Activated naive CD4-positive, alpha-beta T cell treated with anti-CD3 and anti-CD28 coated beads for 36 hours (primary cell): ENCODE results near the gene KIFBP. TPM values are rescaled to one million over a fixed set of nuclear protein-coding genes. Genes with fewer than 3 reads are reported as not detected.
A peak's percentile ranks its signal among the peaks of the same experiment; 100 is the strongest.

ENCODE experiments used
- CTCF ChIA-PET: fragments of 350-600 bp; sonication (Branson Sonifier 250); formaldehyde crosslinking; loops from one replicate; lab custom pipeline; 2021; ENCODE audit warnings: antibody characterized with exemption; lab: Charles Lee
- DNase-seq: peaks from one replicate; pipeline ENCODE4 v3.0.0-alpha.2; 2020
- H3K27ac Mint-ChIP-seq: one replicate; pipeline ENCODE4 v1.8.0; 2021; ENCODE audit warnings: mild to moderate bottlenecking, mixed read lengths
- H3K27me3 Mint-ChIP-seq: one replicate; pipeline ENCODE4 v1.8.0; 2021; ENCODE audit warnings: low read depth, mixed read lengths
- H3K36me3 Mint-ChIP-seq: one replicate; pipeline ENCODE4 v1.8.0; 2021; ENCODE audit warnings: low read depth, mixed read lengths
- H3K4me1 Mint-ChIP-seq: one replicate; pipeline ENCODE4 v1.8.0; 2021; ENCODE audit warnings: low read depth, mixed read lengths
- H3K4me3 Mint-ChIP-seq: one replicate; pipeline ENCODE4 v1.8.0; 2021; ENCODE audit warnings: mild to moderate bottlenecking, moderate library complexity, mixed read lengths
- H3K9me3 Mint-ChIP-seq: one replicate; pipeline ENCODE4 v1.8.0; 2021; ENCODE audit warnings: mixed read lengths
- intact Hi-C: fragments of 100-400 bp; cut with micrococcal nuclease; formaldehyde crosslinking; loops from one replicate; pipeline ENCODE4 v1.15.1; 2023
- total RNA-seq, 2 experiments: library from RNA; stranded (reverse); gene quantifications; one replicate each; pipeline ENCODE4 v1.2.3, GENCODE V29; 2021

The KIFBP gene
- total RNA-seq, 2 experiments from 2014 or later: 10.1 to 10.6 TPM

GRCh38 chr10:69042838-69043237 lies 54.2 kb downstream of the KIFBP start:
- Mint-ChIP-seq H3K9me3 (no peaks in the 10 kb centered on the region), H3K27ac (no peak overlapping the region), H3K27me3 (no peaks in the 10 kb centered on the region), H3K4me3 (no peak overlapping the region), H3K36me3 (no peaks in the 10 kb centered on the region), H3K4me1 (peaks cover 27% of the 10 kb centered on the region)
- intact Hi-C loops: no loop called here
- DNase-seq: no peak
- CTCF ChIA-PET: interaction anchor here (0.9 to 2.6 kb wide), 2 partner anchors 37 to 44 kb away, joined by 3 to 11 read pairs; no protein-coding TSS in a partner anchor

GRCh38 chr10:69043931-69044531 lies 55.4 kb downstream of the KIFBP start:
- Mint-ChIP-seq H3K27me3 (no peaks in the 10 kb centered on the region), H3K36me3 (no peaks in the 10 kb centered on the region), H3K4me1 (peaks cover 29% of the 10 kb centered on the region), H3K4me3 (no peak overlapping the region), H3K27ac (peak overlapping the region; percentile 87), H3K9me3 (no peaks in the 10 kb centered on the region)
- DNase-seq: peak; percentile 48
- CTCF ChIA-PET: interaction anchor here (0.9 to 2.6 kb wide), 7 partner anchors 10 to 47 kb away, joined by 3 to 11 read pairs (median 5); partner anchors contain the start of gene SRGN
- intact Hi-C loops: loop anchor here (2.0 kb wide), 2 partner anchors 39 to 79 kb away; no protein-coding TSS in a partner anchor

- Mint-ChIP-seq H3K27ac (peak overlapping the region; percentile 87), H3K4me1 (peaks cover 29% of the 10 kb centered on the region), H3K4me3 (no peak overlapping the region), H3K27me3 (no peaks in the 10 kb centered on the region), H3K36me3 (no peaks in the 10 kb centered on the region), H3K9me3 (no peaks in the 10 kb centered on the region)
- no peak for DNase-seq
- CTCF ChIA-PET: interaction anchor here (0.7 to 2.6 kb wide), 8 partner anchors 10 to 49 kb away, joined by 3 to 11 read pairs (median 6); partner anchors contain the start of gene SRGN
- intact Hi-C loops: loop anchor here (2.0 kb wide), 2 partner anchors 40 to 78 kb away; no protein-coding TSS in a partner anchor
These were observed 55.9 kb downstream of the KIFBP start for GRCh38 chr10:69044546-69044945.

- CTCF ChIA-PET: interaction anchor here (0.5 to 2.6 kb wide), 8 partner anchors 9 to 48 kb away, joined by 3 to 11 read pairs (median 4); partner anchors contain the start of gene SRGN
- H3K36me3 Mint-ChIP-seq: no peaks in the 10 kb centered on the region
- no peaks in the 10 kb centered on the region for H3K27me3 Mint-ChIP-seq
- H3K27ac Mint-ChIP-seq: peak overlapping the region; percentile 87
- intact Hi-C loops: loop anchor here (1.0 to 5.0 kb wide), 6 partner anchors 10 to 177 kb away; partner anchors contain the start of gene HKDC1
- no peak overlapping the region for H3K4me3 Mint-ChIP-seq
- H3K9me3 Mint-ChIP-seq: no peaks in the 10 kb centered on the region
- H3K4me1 Mint-ChIP-seq: peaks cover 29% of the 10 kb centered on the region
- peak; percentile 60 for DNase-seq
These were observed 57.1 kb downstream of the KIFBP start for GRCh38 chr10:69045441-69046300.

- H3K36me3 Mint-ChIP-seq: no peaks in the 10 kb centered on the region
- peaks cover 35% of the 10 kb centered on the region for H3K4me1 Mint-ChIP-seq
- CTCF ChIA-PET: interaction anchor here (0.6 to 1.5 kb wide), 4 partner anchors 8 to 42 kb away, joined by 4 to 5 read pairs (median 4); no protein-coding TSS in a partner anchor
- no peak overlapping the region for H3K4me3 Mint-ChIP-seq
- H3K27me3 Mint-ChIP-seq: no peaks in the 10 kb centered on the region
- intact Hi-C loops: loop anchor here (5.0 kb wide), 1 partner anchor 175 kb away; the partner anchor contains the start of gene HKDC1
- H3K27ac Mint-ChIP-seq: no peak overlapping the region
- DNase-seq: no peak
- no peaks in the 10 kb centered on the region for H3K9me3 Mint-ChIP-seq
These were observed 58.7 kb downstream of the KIFBP start for GRCh38 chr10:69047111-69047832.

GRCh38 chr10:69048103-69048502 lies 59.5 kb downstream of the KIFBP start:
- no peak overlapping the region for H3K4me3 Mint-ChIP-seq
- H3K9me3 Mint-ChIP-seq: no peaks in the 10 kb centered on the region

GRCh38 chr10:69049566-69049961 lies 61.0 kb downstream of the KIFBP start:
- H3K36me3 Mint-ChIP-seq: no peaks in the 10 kb centered on the region
- CTCF ChIA-PET: interaction anchor here (0.9 to 1.8 kb wide), 3 partner anchors 16 to 44 kb away, joined by 3 to 5 read pairs (median 5); no protein-coding TSS in a partner anchor
- H3K4me1 Mint-ChIP-seq: peaks cover 29% of the 10 kb centered on the region
- H3K4me3 Mint-ChIP-seq: no peak overlapping the region
- H3K27me3 Mint-ChIP-seq: no peaks in the 10 kb centered on the region
- DNase-seq: no peak
- H3K9me3 Mint-ChIP-seq: no peaks in the 10 kb centered on the region
- no peak overlapping the region for H3K27ac Mint-ChIP-seq
- intact Hi-C loops: loop anchor here (5.0 kb wide), 1 partner anchor 173 kb away; the partner anchor contains the start of gene HKDC1

More at GRCh38 chr10:69048103-69048502, 59.5 kb downstream of the KIFBP start:
- H3K36me3 Mint-ChIP-seq: no peaks in the 10 kb centered on the region
- no peak overlapping the region for H3K27ac Mint-ChIP-seq
- CTCF ChIA-PET: interaction anchor here (1.3 to 1.8 kb wide), 2 partner anchors 17 to 44 kb away, joined by 5 read pairs; no protein-coding TSS in a partner anchor
- DNase-seq: peak; percentile 52
- H3K27me3 Mint-ChIP-seq: no peaks in the 10 kb centered on the region
- peaks cover 35% of the 10 kb centered on the region for H3K4me1 Mint-ChIP-seq
- intact Hi-C loops: loop anchor here (5.0 kb wide), 1 partner anchor 174 kb away; the partner anchor contains the start of gene HKDC1

- intact Hi-C loops: no loop called here
- no peaks in the 10 kb centered on the region for H3K36me3 Mint-ChIP-seq
- peaks cover 29% of the 10 kb centered on the region for H3K4me1 Mint-ChIP-seq
- DNase-seq: peak; percentile 70
- H3K4me3 Mint-ChIP-seq: no peak overlapping the region
- no peaks in the 10 kb centered on the region for H3K9me3 Mint-ChIP-seq
- H3K27ac Mint-ChIP-seq: no peak overlapping the region
- H3K27me3 Mint-ChIP-seq: no peaks in the 10 kb centered on the region
- CTCF ChIA-PET: interaction anchor here (0.6 to 1.4 kb wide), 3 partner anchors 13 to 98 kb away, joined by 3 to 4 read pairs (median 3); no protein-coding TSS in a partner anchor
These were observed 62.7 kb downstream of the KIFBP start for GRCh38 chr10:69051303-69051702.

GRCh38 chr10:69051710-69052487 lies 63.3 kb downstream of the KIFBP start:
- no peak for DNase-seq
- Mint-ChIP-seq H3K4me3 (no peak overlapping the region), H3K9me3 (no peaks in the 10 kb centered on the region)

GRCh38 chr10:69052736-69053135 lies 64.1 kb downstream of the KIFBP start:
- CTCF ChIA-PET: interaction anchor here (1.4 kb wide), 1 partner anchor 39 kb away, joined by 3 read pairs; no protein-coding TSS in a partner anchor
- H3K4me1 Mint-ChIP-seq: peaks cover 41% of the 10 kb centered on the region
- H3K27me3 Mint-ChIP-seq: no peaks in the 10 kb centered on the region
- no peaks in the 10 kb centered on the region for H3K9me3 Mint-ChIP-seq
- intact Hi-C loops: no loop called here
- no peaks in the 10 kb centered on the region for H3K36me3 Mint-ChIP-seq
- no peak overlapping the region for H3K27ac Mint-ChIP-seq
- H3K4me3 Mint-ChIP-seq: no peak overlapping the region
- no peak for DNase-seq

More at GRCh38 chr10:69051710-69052487, 63.3 kb downstream of the KIFBP start:
- no peaks in the 10 kb centered on the region for H3K27me3 Mint-ChIP-seq
- CTCF ChIA-PET: interaction anchor here (0.6 to 1.4 kb wide), 2 partner anchors 40 to 98 kb away, joined by 3 to 4 read pairs; no protein-coding TSS in a partner anchor
- intact Hi-C loops: no loop called here
- H3K36me3 Mint-ChIP-seq: no peaks in the 10 kb centered on the region
- H3K4me1 Mint-ChIP-seq: peaks cover 33% of the 10 kb centered on the region
- H3K27ac Mint-ChIP-seq: no peak overlapping the region
